B cell (primary cell): Measurements from ENCODE around the gene ZC3H10. TPM values are rescaled to one million over a fixed set of nuclear protein-coding genes. Genes with fewer than 3 reads are reported as not detected.

ENCODE experiments used
- ATAC-seq: fragments of 200-7000 bp; cut with Tn5 transposase; one replicate; pipeline ENCODE4 v1.10.0; 2021; ENCODE audit warnings: low read depth, mild to moderate bottlenecking, moderate number of reproducible peaks, moderate library complexity
- CTCF ChIA-PET: fragments of 350-600 bp; sonication (Branson Sonifier 250); formaldehyde crosslinking; loops from one replicate; lab custom pipeline; 2021; ENCODE audit warnings: antibody characterized with exemption, inconsistent platforms; lab: Charles Lee
- POLR2A ChIA-PET: fragments of 350-600 bp; sonication (Branson Sonifier 250); formaldehyde crosslinking; loops from one replicate; lab custom pipeline; 2021; ENCODE audit warnings: antibody characterized with exemption; lab: Charles Lee
- DNase-seq: peaks from one replicate; pipeline ENCODE4 v3.0.0; 2013
- H2AFZ ChIP-seq: 2 replicates; pipeline ENCODE4 v1.6.1; 2012; ENCODE audit warnings: mild to moderate bottlenecking, low read depth, low read length; ENCODE audit not compliant: insufficient read depth, poor library complexity, severe bottlenecking
- H3K27ac ChIP-seq, 2 donors: 1 replicate in 1 of 2; 2 replicates in 1 of 2; pipeline ENCODE4 v1.5.1; 2012 to 2013; ENCODE audit warnings: low read length in 2 of 2, mild to moderate bottlenecking in 2 of 2, moderate library complexity in 1 of 2
- H3K27me3 ChIP-seq, 4 experiments: fragments of 200-600 bp in 1 of 4; sonication (generic) in 1 of 4; replicated peaks in 1 of 4; 1 replicate in 2 of 4; 2 replicates in 2 of 4; pipeline versions ENCODE4 v1.6.1 to v1.7.0; 2013 to 2016; ENCODE audit warnings: low read length in 3 of 4, mild to moderate bottlenecking in 2 of 4, mixed read lengths in 1 of 4, moderate library complexity in 1 of 4; ENCODE audit not compliant: insufficient read depth in 4 of 4, control insufficient read depth in 3 of 4; ENCODE audit errors: control extremely low read depth in 1 of 4
- H3K36me3 ChIP-seq, 2 experiments: replicated peaks in 1 of 2; 1 replicate in 1 of 2; 2 replicates in 1 of 2; pipeline versions ENCODE4 v1.6.1 to v1.7.1; 2013; ENCODE audit warnings: low read length in 1 of 2; ENCODE audit not compliant: insufficient read depth in 2 of 2, control insufficient read depth in 1 of 2; ENCODE audit errors: control extremely low read depth in 1 of 2, extremely low read depth in 1 of 2
- H3K4me1 ChIP-seq, 2 donors: fragments of 200-600 bp in 1 of 2; sonication (generic) in 1 of 2; 1 replicate in 1 of 2; 2 replicates in 1 of 2; pipeline versions ENCODE4 v1.5.1 to v1.6.1; 2013 to 2017; ENCODE audit warnings: low read length in 2 of 2; ENCODE audit not compliant: control insufficient read depth in 2 of 2, insufficient read depth in 2 of 2
- H3K4me2 ChIP-seq: replicated peaks from 2 replicates; pipeline ENCODE3; 2012; ENCODE audit warnings: mild to moderate bottlenecking, low read depth, low read length; ENCODE audit not compliant: poor library complexity, severe bottlenecking
- H3K4me3 ChIP-seq, 5 experiments: fragments of 200-600 bp in 1 of 5; sonication (generic) in 1 of 5; 1 replicate in 3 of 5; 2 replicates in 2 of 5; pipeline versions ENCODE4 v1.5.1 to v1.7.0; 2011 to 2016; ENCODE audit warnings: low read length in 4 of 5, mild to moderate bottlenecking in 4 of 5, low read depth in 2 of 5, control low read depth in 1 of 5, moderate library complexity in 1 of 5; ENCODE audit not compliant: insufficient read depth in 1 of 5; ENCODE audit errors: control extremely low read depth in 1 of 5, extremely low read depth in 1 of 5
- H3K79me2 ChIP-seq: fragments of 200-600 bp; sonication (generic); one replicate; pipeline ENCODE4 v1.6.0; 2016; ENCODE audit warnings: low read length; ENCODE audit not compliant: control insufficient read depth, insufficient read depth
- H3K9ac ChIP-seq: fragments of 200-600 bp; sonication (generic); 2 replicates; pipeline ENCODE4 v1.6.1; 2017; ENCODE audit warnings: mild to moderate bottlenecking, low read length, moderate library complexity
- H3K9me3 ChIP-seq, 3 donors: one replicate each; pipeline versions ENCODE4 v1.6.1 to v1.7.1; 2013; ENCODE audit warnings: low read length in 2 of 3; ENCODE audit not compliant: control insufficient read depth in 2 of 3, insufficient read depth in 1 of 3; ENCODE audit errors: control extremely low read depth in 1 of 3
- H4K20me1 ChIP-seq: 2 replicates; pipeline ENCODE4 v1.6.0; 2012; ENCODE audit warnings: mild to moderate bottlenecking, low read length; ENCODE audit not compliant: insufficient read depth, control insufficient read depth, poor library complexity, severe bottlenecking
- H3K27ac Mint-ChIP-seq: one replicate; pipeline ENCODE4 v1.8.0; 2021; ENCODE audit warnings: mixed read lengths
- H3K27me3 Mint-ChIP-seq: one replicate; pipeline ENCODE4 v1.8.0; 2021; ENCODE audit warnings: mixed read lengths
- H3K4me1 Mint-ChIP-seq: one replicate; pipeline ENCODE4 v1.8.0; 2021; ENCODE audit warnings: mixed read lengths
- H3K4me3 Mint-ChIP-seq: one replicate; pipeline ENCODE4 v1.8.0; 2021; ENCODE audit warnings: mixed read lengths
- H3K9me3 Mint-ChIP-seq: one replicate; pipeline ENCODE4 v1.8.0; 2022; ENCODE audit warnings: mixed read lengths; ENCODE audit not compliant: insufficient read depth
- CTCF ChIP-seq: fragments of 200-600 bp; IDR thresholded peaks from one replicate; pipeline ENCODE4 v1.8.0; 2022; ENCODE audit warnings: antibody characterized with exemption, mild to moderate bottlenecking
- EZH2 ChIP-seq: IDR thresholded peaks from 2 replicates; pipeline ENCODE4 v1.6.1; 2012; ENCODE audit warnings: borderline replicate concordance, low read depth, mild to moderate bottlenecking, moderate library complexity, low read length; ENCODE audit not compliant: insufficient read depth, poor library complexity, severe bottlenecking
- WGBS: methylation state at CpG from one replicate; pipeline ENCODE4 v1.1.5; 2013; ENCODE audit warnings: missing lambda C conversion rate; ENCODE audit not compliant: insufficient coverage; 5-methylcytosine and 5-hydroxymethylcytosine counted together
- intact Hi-C: fragments of 100-400 bp; cut with micrococcal nuclease; formaldehyde crosslinking; loops from one replicate; pipeline ENCODE4 v1.10.0; 2022
- polyA plus RNA-seq: library from polyadenylated mRNA; depleted of rRNA; stranded (reverse); fragments of >200 nt; gene quantifications from 2 replicates; pipeline ENCODE4 v1.2.3, GENCODE V29; 2012
- total RNA-seq, 2 donors: library from RNA; stranded (reverse); fragments of 120-200 nt in 1 of 2; gene quantifications; 1 replicate in 1 of 2; 2 replicates in 1 of 2; pipeline versions ENCODE4 v1.2.3 to v1.2.4, GENCODE V29; 2013 to 2022

ZC3H10 gene
- total and polyA plus RNA-seq, 2 donors (not counting 1 experiment from before 2014, with no cell fraction given) = 4.7 to 21.7 TPM

GRCh38 chr12:56159482-56160192, 41.6 kb downstream of the ZC3H10 start:
- Histone ChIP-seq H3K4me1 (peaks cover 20 to 38% of the 10 kb centered on the region in 2 donors), H3K36me3 (peaks cover 2 to 52% of the 10 kb centered on the region in 2 experiments), H3K79me2 (peaks cover 57% of the 10 kb centered on the region), H3K9me3 (no peaks in the 10 kb centered on the region), H4K20me1 (peaks cover 14% of the 10 kb centered on the region), H3K9ac (peak overlapping the region; percentile 89), H3K4me3 (peak overlapping the region; percentile 80 to 97 (median 94)), H3K4me2 (peak overlapping the region; percentile 83), H3K27me3 (no peaks in the 10 kb centered on the region), H2AFZ (no peak overlapping the region), H3K27ac (peak overlapping the region; percentile 88 to 97)
- Mint-ChIP-seq H3K9me3 (no peaks in the 10 kb centered on the region), H3K27ac (peak overlapping the region; percentile 97), H3K4me3 (peak overlapping the region; percentile 96), H3K27me3 (no peaks in the 10 kb centered on the region), H3K4me1 (peaks cover 42% of the 10 kb centered on the region)
- DNase-seq (no peak), ATAC-seq (no peak)
- intact Hi-C loops = loop anchor here (2.0 to 10.0 kb wide), 3 partner anchors 42 to 915 kb away; partner anchors contain the start of genes NEMP1, RNF41, RPL41 and ZC3H10
- ChIA-PET CTCF (interaction anchor here (0.5 to 3.4 kb wide), 9 partner anchors 29 to 1544 kb away, joined by 3 to 17 read pairs (median 5); partner anchors contain the start of genes ANKRD52, ESYT1 and RNF41), POLR2A (interaction anchor here (0.6 to 4.1 kb wide), 4 partner anchors 30 to 62 kb away, joined by 3 to 44 read pairs (median 4); partner anchors contain the start of genes ESYT1, RNF41 and SMARCC2)
- WGBS = 66% methylated on average over 5 of the region's 8 CpGs
- TF ChIP-seq CTCF = no peak
- no peak for TF ChIP-seq EZH2
